Left lobe of liver (tissue), 2 donors: ENCODE measurements around the gene SLC66A2. TPM values are rescaled to one million over a fixed set of nuclear protein-coding genes. Genes with fewer than 3 reads are reported as not detected.
"Not testable (repeated sequence)": the region's sequence is repeated elsewhere in the genome, so short reads cannot be mapped to it uniquely, and the experiment has no call there.

Source experiments
- ATAC-seq: fragments of 200-7000 bp; cut with Tn5 transposase; one replicate; pipeline ENCODE4 v1.9.1; 2020; ENCODE audit warnings: mild to moderate bottlenecking, moderate library complexity
- DNase-seq: peaks from one replicate; pipeline ENCODE4 v3.0.0-alpha.2; 2020; ENCODE audit warnings: low spot score
- total RNA-seq: library from RNA; stranded (reverse); gene quantifications from one replicate; pipeline ENCODE4 v1.2.1, GENCODE V29; 2021
- donor health status: DM: no; HTN: no; CAD: no; lungs with moderate emphysema.
- donor health status: DM: no; HTN: yes; CAD: no.

SLC66A2 gene
- total RNA-seq, 1 donor from 2014 or later: 140 TPM

DNA sequence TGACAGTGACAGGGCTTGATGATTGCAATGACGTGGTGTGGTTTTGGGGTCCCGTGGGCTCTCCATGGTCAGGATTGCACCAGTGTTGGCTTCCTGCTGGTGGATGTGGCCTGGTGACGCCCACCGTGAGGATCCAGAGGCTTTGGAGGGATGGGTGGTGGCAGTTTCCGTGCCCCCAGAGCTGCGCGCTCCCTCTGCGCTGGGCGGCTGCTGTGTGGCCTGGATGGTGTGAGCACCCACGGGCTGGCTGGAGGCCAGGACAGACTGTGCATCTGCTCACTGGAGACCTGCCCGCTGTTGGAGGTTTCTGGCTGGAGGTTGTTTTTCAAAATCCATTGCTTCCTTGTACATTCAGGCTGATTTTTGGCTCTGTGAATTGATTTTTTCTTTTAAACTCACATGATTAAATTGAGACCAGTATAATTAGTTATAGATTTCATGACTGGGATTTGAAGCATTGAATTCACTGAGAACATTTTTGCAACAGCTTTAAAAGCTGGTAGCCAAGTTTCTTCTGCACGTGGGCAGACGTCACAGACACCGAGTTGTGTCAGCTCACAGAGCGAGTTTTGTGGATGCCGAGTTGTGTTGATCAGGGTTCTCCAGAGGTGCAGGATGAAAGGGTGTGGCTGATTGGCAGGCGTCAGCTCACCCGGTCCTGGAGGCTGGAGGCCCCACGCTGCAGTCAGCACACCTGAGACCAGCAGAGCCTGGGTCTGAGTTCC is 81.0 kb downstream of the SLC66A2 start:
- DNase-seq (peak; percentile 30), ATAC-seq (no peak)

DNA sequence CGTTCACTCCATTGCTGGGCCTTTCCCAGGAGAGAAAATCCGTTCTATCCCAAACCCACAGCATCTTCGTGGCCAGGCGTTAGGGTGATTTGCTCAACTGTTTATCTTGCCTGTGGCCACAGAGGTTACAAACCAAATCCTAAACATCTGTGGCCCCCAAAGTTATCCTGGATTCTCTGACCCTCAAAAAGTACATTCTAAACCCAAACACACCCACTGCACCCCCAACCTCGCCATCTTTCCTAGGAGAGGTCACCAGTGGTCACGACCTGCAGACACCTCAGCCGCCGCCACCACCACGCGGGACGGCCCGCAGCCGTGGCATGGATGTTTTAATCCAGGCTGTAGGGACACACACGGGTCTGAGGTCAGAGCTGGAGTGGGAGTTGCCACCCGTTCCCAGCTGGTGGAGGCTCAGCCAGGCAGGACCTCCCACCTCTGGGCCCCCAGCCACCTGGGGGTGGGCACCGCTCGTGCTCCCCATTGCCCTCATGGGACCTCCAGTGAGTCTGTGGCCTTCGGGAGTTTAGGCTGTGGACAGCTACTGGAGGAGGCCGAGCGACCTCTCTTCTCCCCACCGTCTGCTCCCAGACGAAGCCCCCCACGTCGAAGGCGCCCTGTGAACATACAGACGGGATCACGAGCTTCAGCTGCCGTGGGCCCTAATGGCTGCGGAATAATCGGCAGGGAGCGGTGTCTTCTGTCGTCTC is 81.7 kb downstream of the SLC66A2 start:
- ATAC-seq: no peak

DNA sequence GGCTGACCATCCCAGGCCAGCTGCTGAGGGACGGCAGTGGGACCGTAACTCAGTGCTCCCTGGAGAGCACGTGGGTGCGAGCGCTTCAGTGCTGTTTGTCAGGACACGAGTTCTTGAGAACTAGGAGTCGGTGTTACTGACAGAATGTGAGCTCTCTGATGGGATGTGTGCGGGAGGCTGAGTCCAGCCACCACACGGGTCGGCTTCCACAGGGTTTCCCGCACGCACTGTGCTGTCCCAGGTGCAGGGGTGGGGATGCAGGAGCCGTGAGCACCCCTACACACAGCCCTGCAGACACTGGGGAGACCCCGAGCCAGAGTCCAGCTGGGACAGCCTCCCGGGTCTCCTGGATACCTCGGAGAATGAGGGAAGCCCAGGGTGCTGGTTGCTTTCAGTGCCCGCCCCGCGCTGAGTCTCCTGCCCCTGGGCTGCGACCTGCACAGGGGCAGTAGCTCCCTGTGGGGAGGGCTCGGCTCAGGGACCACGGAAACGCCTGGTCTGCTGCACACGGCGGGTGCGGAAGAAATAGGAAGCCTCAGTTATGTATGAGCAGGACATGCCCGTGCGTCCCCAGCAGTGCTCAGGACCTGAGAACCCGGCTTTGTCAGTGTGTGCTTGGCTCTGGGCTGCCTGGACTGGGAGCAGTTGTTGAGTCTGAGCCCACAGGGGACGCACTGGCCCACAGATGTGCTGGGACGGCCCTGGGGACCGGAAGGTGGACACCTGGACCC is 82.5 kb downstream of the SLC66A2 start:
- DNase-seq (peak; percentile 30), ATAC-seq (no peak)

More for the DNA sequence above, 81.7 kb downstream of the SLC66A2 start:
- DNase-seq: peak; percentile 23

DNA sequence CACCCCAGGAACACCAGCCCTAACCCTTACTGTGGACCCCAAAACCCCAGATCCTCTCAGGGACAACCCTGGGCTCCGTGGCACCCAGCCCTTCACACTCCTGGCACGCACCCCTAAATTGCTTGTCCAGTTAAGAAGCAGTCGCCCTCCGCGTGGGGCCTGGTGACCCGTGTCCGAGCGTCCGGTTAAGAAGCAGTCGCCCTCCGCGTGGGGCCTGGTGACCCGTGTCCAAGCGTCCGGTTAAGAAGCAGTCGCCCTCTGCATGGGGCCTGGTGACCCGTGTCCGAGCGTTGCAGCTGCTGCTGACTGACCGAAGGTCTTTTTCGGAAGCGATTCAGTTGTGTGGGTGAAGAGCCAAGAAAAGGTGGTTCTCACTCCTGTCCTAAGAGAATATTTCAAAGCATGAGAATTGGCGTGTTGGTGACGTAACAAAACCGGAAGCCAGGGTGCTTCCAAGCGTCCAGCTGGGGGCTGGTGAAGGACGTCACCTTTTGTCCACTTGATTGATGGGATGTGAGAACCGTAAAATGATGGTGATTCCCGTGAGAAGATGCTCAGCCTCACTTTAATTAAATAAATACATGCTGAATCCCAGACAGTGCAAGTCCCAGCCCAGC is 83.2 kb downstream of the SLC66A2 start:
- DNase-seq (peak; percentile 26), ATAC-seq (no peak)

DNA sequence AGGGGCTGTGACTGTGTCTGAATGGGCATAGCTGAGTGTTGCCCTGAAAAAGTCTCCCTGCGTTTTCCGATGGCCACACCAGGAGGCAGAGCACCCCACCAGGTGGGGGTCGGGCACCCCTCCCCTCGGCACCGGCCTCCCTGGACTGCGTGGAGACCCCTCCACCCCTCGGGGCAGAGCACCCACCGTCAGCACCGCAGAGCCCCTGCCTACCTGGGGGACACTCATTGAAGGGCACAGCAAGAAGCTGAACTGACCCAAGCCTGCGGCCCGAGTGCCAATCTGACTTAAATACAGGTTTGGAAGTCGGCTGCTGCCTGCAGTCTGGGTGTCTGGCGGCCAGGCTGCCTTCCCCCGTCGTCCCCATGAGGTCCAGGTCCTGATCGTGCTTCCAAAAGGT is 83.8 kb downstream of the SLC66A2 start:
- ATAC-seq: no peak
- DNase-seq: peak; percentile 21

DNA sequence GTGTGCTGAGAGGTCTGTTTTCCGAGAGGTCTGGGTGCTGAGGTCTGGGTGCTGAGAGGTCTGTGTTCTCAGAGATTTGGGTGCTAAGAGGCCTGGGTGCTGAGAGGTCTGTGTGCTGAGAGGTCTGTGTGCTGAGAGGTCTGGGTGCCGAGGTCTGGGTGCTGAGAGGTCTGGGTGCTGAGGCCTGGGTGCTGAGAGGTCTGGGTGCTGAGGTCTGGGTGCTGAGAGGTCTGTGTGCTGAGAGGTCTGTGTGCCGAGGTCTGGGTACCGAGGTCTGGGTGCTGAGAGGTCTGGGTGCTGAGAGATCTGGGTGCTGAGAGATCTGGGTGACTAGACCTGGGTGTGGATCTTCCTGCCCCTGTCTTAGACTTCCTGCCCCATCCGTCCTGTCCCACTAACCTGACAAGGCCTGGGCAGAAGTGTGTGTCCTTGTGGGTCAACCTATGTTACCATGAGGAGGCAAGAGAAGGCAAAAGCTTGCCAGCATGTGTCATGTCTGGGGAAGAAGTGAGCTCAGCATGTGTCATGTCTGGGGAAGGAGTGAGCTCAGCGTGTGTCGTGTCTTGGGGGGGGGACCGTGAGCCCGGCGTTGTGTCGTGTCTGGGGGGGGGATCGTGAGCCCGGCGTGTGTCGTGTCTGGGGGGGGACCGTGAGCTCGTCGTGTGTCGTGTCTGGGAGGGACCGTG is 84.4 kb downstream of the SLC66A2 start:
- DNase-seq (no peak), ATAC-seq (no peak)

DNA sequence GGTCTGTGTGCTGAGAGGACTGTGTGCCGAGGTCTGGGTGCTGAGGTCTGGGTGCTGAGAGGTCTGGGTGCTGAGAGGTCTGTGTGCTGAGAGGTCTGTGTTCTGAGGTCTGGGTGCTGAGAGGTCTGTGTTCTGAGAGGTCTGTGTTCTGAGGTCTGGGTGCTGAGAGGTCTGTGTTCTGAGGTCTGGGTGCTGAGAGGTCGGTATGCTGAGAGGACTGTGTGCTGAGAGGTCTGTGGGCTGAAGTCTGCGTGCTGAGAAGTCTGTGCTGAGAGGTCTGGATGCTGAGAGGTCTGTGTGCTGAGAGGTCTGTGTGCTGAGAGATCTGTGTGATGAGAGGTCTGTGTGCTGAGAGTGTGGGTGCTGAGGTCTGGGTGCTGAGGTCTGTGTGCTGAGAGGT is 85.5 kb downstream of the SLC66A2 start:
- not testable (repeated sequence) for ATAC-seq
- peak; percentile 23 for DNase-seq

DNA sequence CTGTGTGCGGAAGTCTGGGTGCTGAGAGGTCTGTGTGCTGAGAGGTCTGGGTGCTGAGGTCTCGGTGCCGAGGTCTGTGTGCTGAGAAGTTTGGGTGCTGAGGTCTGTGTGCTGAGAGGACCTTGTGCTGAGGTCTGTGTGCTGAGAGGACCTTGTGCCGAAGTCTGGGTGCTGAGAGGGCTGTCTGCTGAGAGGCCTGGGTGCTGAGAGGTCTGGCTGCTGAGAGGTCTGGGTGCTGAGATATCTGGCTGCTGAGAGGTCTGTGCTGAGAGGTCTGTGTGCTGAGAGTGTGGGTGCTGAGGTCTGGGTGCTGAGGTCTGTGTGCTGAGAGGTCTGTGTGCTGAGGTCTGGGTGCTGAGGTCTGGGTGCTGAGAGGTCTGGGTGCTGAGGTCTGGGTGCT is 86.5 kb downstream of the SLC66A2 start:
- not testable (repeated sequence) for ATAC-seq, DNase-seq

DNA sequence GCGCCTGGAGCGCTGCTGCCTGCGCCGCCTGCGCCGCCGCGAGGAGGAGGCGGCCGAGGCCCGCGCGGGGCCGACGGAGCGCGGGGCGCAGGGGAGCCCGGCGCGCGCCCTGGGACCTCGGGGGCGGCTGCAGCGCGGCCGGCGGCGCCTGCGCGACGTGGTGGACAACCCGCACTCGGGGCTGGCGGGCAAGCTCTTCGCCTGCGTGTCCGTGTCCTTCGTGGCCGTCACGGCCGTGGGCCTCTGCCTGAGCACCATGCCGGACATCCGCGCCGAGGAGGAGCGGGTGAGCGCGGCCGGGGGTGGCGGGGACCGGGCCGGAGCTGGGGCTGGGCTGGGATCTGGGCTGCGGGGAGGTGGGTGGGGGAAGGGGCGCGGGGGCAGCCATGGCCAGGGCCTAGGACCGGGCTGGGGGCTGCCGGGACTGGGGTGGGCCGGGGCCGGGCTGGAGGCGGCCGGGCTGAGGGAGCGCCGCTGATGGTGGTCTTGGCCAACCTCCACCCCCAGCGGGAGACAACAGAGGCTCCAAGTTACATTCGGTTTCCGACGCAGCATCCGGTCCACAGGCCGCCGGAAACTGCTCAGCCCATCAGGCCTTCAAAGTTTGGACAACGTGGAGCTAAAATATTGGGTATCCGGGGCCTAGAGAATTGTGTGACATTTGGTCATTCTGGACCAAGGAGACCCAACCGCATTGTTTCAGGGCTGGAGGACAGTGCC is 87.3 kb downstream of the SLC66A2 start:
- DNase-seq: peak; percentile 35
- ATAC-seq: no peak

DNA sequence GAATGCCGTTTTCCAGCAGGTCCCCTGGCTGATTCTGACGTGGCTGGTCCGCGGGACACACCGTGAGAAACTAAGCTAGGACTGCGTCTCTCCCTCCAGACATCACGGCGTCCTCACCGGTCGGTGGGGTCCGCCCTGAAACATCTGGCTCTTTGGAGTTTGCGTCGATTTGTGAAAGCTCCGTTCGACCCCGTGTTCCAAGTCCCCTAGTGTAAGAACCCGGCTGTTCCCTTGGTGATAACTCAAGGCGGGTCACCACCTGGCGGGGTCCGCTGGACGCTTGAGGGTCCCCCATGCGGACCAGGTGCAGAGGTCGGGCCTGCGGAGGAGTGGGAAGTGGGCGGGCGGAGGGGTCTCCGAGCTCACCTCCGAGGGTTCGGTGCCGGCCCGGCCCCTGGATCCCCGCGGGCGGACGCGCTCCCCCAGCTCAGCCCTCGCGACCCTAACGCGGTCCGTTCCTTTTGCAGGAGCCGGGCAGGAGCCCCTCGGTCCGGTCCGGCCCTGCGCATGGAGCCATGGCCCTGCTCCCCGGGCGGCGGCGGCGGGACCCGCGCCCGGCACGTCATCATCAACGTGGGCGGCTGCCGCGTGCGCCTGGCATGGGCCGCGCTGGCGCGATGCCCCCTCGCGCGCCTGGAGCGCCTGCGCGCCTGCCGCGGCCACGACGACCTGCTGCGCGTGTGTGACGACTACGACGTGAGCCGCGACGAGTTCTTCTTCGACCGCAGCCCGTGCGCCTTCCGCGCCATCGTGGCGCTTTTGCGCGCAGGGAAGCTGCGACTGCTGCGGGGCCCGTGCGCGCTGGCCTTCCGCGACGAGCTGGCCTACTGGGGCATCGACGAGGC is 88.1 kb downstream of the SLC66A2 start:
- peak; percentile 35 for DNase-seq
- no peak for ATAC-seq

DNA sequence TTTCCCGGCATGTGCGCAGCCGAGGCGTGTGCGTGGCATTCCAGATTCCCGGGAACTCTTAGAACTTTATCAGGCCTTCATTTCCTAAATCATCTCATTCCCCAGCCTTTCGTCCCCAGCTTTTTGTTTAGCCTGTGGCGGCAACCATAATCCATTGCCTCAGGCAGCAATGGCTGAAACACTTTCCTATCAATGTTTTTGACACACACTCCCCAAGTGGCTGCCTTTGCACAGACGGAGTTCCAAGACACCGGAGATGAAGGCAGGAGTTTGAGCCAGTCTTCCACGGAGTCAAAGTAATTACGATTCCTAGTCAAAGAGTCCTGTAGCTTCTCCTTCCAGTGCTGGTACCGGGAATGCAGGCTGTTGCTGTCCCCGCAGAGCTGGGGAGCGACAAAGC is 88.9 kb downstream of the SLC66A2 start:
- no peak for DNase-seq
- ATAC-seq: no peak

DNA sequence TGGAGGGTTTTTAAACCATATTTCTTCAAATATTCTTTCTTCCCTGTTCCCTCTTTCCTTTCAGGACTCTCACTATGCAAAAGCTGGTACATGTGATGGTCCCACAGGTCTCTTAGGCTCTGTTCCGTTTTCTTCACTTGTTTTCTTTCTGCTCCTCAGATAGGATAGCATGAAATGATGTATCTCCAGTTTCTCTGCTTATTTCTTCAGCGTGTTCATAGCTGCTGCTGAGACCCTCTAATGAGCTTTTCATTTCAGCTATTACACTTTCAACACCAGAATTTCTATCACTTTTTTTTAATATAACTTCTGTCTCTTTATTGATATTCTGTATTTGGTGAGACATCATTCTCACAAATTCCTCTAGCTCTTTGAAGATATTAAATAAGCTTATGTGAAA is 89.8 kb downstream of the SLC66A2 start:
- DNase-seq (no peak), ATAC-seq (no peak)

DNA sequence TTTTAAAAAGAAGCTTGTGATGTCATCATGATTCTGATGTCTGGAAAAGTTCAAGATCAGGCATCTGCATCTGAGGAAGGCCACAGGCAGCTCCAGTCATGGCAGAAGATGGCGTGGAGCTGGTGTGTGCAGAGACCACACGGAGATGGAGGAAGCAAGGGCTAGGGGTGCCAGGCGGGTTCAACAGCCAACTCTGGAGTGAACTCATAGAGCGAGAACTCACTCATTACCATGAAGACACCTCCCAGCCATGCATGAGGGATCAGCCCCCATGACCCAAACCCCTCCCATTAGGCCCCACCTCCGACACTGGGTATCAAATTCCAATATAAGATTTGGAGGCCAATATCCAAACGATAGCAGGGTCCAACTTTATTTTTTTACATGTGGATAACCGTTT is 92.1 kb downstream of the SLC66A2 start:
- no peak for ATAC-seq
- DNase-seq: no peak

DNA sequence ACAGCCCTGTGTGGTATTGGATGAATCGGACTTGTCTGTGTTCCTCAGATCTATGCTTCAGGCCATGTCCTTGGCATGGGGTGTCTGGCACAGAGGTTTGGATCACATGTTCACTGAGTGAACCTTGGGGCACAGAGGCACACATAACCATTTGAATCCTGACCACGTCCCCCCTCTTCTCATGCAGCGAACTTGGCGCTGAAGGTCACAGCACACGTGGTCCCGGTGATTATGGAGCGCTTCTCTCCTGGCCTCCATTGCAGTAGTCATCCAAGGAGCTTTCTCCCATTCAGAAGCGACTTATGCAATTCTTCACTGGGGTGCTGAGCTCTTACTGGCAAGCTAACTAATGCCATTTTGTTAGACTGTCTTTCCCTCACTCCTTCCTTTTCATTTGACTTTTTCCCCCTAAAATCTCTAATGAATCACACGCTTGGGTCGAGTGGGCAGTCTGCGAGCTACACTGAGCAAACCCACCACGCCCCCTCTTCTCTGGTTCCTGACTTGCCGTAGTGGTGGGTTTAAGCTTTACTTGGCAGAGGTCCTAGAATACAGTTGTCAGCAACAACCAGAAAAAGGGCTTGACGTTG is 94.3 kb downstream of the SLC66A2 start:
- ATAC-seq: peak; percentile 13
- peak; percentile 29 for DNase-seq

DNA sequence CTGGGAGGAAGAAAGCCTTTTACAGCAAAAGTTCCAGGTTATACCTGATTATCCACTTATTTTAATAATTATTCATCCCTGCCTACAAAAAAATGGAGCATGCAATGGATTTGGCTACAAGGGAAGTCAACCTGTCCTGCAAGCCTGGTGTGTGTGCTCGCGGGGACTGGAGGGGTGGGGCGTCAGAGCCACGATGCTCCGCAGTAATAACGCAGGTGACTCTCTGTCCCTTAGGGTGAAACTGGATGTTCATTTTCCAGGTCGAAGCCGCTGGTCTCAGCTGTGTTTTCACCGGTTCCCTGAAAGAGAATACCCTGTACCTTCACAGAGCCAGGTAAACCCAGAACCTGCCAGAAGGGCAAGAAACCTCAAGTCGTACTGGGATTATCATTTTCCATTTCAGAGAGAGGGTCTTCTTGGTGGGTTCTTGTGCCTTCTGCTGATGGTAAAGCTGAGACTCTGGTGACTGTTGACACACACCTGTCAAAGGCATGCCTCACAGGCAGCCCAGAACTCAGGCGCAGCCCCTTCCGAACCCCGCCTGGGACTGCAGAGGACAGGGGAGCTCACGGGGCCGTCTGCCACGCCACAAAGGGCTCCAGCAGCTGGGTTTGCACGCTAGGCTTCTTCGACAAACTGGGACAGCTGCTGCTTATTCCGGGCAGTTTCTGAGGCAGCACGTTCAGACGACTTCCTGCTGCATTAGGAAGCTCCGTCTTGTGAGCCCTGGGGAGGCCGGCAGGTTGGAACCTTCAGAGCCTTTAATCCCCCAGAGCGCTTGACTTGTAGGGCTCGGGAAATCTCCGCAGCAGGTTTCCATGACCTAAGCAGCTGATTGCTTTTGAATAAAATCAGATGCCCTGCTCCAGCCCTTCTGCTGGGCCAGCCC is 95.1 kb downstream of the SLC66A2 start:
- DNase-seq (peak; percentile 36), ATAC-seq (no peak)

DNA sequence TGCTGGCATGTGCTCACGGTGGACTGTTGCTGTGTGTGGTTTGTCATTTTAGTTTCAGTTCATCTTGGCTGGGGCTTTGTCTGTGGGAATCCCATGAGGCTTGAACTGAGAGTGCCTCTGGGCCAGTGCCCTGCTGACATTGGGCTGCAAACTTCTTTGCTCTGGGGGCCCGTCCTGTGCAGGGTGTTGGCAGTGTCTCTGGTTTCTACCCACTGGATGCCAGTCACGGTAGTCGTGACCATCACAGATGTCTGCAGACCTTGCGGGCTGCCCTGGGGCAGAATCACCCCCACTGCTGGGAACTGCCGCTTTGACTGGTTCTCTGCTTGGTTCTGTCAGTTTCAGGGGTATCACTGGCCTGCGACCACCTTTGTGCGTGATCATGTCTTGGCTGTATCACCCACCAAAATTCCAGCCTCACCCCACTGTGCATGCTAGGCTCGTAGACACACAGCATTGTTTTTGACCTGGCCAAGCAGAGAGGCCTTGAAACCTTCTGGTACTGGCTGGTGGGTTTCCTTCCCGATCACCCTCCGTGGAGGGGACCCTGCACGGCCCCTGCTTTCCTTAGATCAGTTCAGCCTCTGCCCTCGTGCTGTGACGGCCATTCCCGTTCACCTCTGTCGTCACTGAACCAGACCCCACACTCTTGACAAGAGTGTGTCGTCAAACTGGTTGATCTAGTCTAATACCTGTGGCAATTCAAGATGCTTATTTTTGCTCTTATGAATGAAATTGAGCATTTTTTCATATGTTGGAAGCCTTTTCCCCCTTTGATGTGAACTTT is 96.1 kb downstream of the SLC66A2 start:
- peak; percentile 34 for DNase-seq
- no peak for ATAC-seq

DNA sequence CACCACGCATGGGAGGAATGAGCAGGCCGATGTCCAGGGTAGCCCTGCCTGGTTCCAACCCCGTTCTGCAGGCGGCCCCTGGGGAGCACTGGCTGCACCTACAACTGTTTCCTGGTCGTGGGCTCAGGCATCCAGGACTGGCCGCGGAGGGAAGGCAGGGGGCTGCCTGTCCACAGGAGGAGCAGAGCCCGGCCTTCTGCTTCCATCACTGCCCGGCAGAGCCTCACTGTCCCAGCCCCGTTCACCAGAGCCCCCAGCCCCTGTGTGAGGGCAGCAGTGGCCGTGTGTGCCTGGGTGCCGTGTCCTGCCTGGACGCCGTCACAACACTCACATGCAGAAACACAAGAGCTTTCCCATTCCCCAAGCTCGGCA is 97.5 kb downstream of the SLC66A2 start:
- DNase-seq (peak; percentile 22), ATAC-seq (no peak)
